Psoas muscle (tissue), 8 donors: ENCODE results near the gene FOXN3. TPM values are rescaled to one million over a fixed set of nuclear protein-coding genes. Genes with fewer than 3 reads are reported as not detected.

ENCODE experiments used
- ATAC-seq, 4 donors: fragments of 200-7000 bp; cut with Tn5 transposase; one replicate each; pipeline ENCODE4 v1.9.1; 2020; ENCODE audit warnings: moderate library complexity in 3 of 4, mild to moderate bottlenecking in 2 of 4
- DNase-seq, 2 donors: peaks; one replicate each; pipeline ENCODE4 v3.0.0-alpha.2; 2020
- H3K27ac ChIP-seq: fragments of 200-600 bp; one replicate; pipeline ENCODE4 v1.8.0; 2022
- H3K27me3 ChIP-seq, 3 donors: fragments of 200-600 bp in 1 of 3; one replicate each; pipeline versions ENCODE4 v1.6.1 to v1.8.0; 2013 to 2022; ENCODE audit warnings: low read length in 2 of 3, mild to moderate bottlenecking in 2 of 3, moderate library complexity in 1 of 3; ENCODE audit not compliant: insufficient read depth in 3 of 3
- H3K36me3 ChIP-seq, 2 donors: fragments of 200-600 bp in 1 of 2; one replicate each; pipeline versions ENCODE4 v1.6.1 to v1.8.0; 2013 to 2022; ENCODE audit warnings: low read depth in 1 of 2, mild to moderate bottlenecking in 1 of 2, moderate library complexity in 1 of 2; ENCODE audit not compliant: insufficient read depth in 1 of 2
- H3K4me1 ChIP-seq: fragments of 200-600 bp; one replicate; pipeline ENCODE4 v1.8.0; 2022
- H3K4me3 ChIP-seq: fragments of 200-600 bp; one replicate; pipeline ENCODE4 v1.8.0; 2022; ENCODE audit warnings: mild to moderate bottlenecking
- H3K9me3 ChIP-seq: fragments of 200-600 bp; one replicate; pipeline ENCODE4 v1.8.0; 2022
- CTCF ChIP-seq: fragments of 200-600 bp; IDR thresholded peaks from one replicate; pipeline ENCODE4 v1.8.0; 2022; ENCODE audit warnings: antibody characterized with exemption
- WGBS, 3 donors: extraction: QIAGEN DNeasy Blood & Tissue Kit; methylation state at CpG; one replicate each; pipeline versions ENCODE4 v1.1.6 to v1.1.7; 2013; 5-methylcytosine and 5-hydroxymethylcytosine counted together
- intact Hi-C, 2 donors: fragments of 100-400 bp; cut with DNase I; formaldehyde crosslinking; loops; one replicate each; pipeline versions ENCODE4 v1.11.0 to v1.14.2; 2022
- polyA plus RNA-seq, 3 donors: library from polyadenylated mRNA; stranded (reverse); fragments of 200-250 nt; gene quantifications; one replicate each; pipeline ENCODE4 v1.2.3, GENCODE V29; 2013
- total RNA-seq, 4 donors: library from RNA; stranded (reverse); fragmentation: NEBNext Ultra II Directional in 2 of 4; extraction: Animal tissue kit (Norgen Biotek cat#: 25700) in 2 of 4; gene quantifications; one replicate each; pipeline versions ENCODE4 v1.2.1 to v1.2.4, GENCODE V29; 2021 to 2023
- donor health status: healthy with polysubstance abuse.
- donor health status: DM: no; HTN: no; CAD: no; lungs with moderate emphysema.
- donor health status: Bipolar disorder and iron deficiency.
- donor health status: healthy.
- donor health status: DM: yes; HTN: yes; CAD: no.
- donor health status: DM: no; HTN: no; CAD: no.
- donor health status: DM: no; HTN: no; CAD: no.
- donor health status: DM: yes; HTN: yes; CAD: no.

FOXN3 gene
- total and polyA plus RNA-seq, 7 donors = 10.1 to 123 (median 73.6) TPM

- intact Hi-C loops = loop anchor here in 1 of 2 donors (5.0 kb wide), 1 partner anchor 200 kb away; no protein-coding TSS in a partner anchor
- Histone ChIP-seq H3K9me3 (no peaks in the 10 kb centered on the region), H3K4me1 (peaks cover 9% of the 10 kb centered on the region), H3K27ac (no peak overlapping the region), H3K27me3 (no peaks in the 10 kb centered on the region), H3K36me3 (no peaks in the 10 kb centered on the region), H3K4me3 (no peak overlapping the region)
- no peak for ATAC-seq
- DNase-seq = no peak
- no peak for TF ChIP-seq CTCF
- 69 to 78% (median 76%) methylated on average over 9 of the region's 9 CpGs for WGBS, 3 donors
Measured at GRCh38 chr14:89242652-89243279, 174.3 kb downstream of the FOXN3 start.

- no peak overlapping the region for H3K4me3 ChIP-seq
Measured at GRCh38 chr14:89241934-89242651, 174.9 kb downstream of the FOXN3 start.

GRCh38 chr14:89241257-89241656, 175.8 kb downstream of the FOXN3 start:
- Histone ChIP-seq H3K4me3 (no peak overlapping the region), H3K27me3 (no peaks in the 10 kb centered on the region), H3K36me3 (no peaks in the 10 kb centered on the region), H3K9me3 (no peaks in the 10 kb centered on the region), H3K4me1 (peaks cover 9% of the 10 kb centered on the region), H3K27ac (no peak overlapping the region)
- no peak for TF ChIP-seq CTCF
- 73 to 85% (median 77%) methylated on average over 4 of the region's 4 CpGs for WGBS, 3 donors
- DNase-seq = no peak
- intact Hi-C loops = loop anchor here in 1 of 2 donors (5.0 kb wide), 1 partner anchor 199 kb away; no protein-coding TSS in a partner anchor
- no peak for ATAC-seq

More at GRCh38 chr14:89241934-89242651, 174.9 kb downstream of the FOXN3 start:
- ATAC-seq (no peak), DNase-seq (no peak)
- Histone ChIP-seq H3K27ac (no peak overlapping the region), H3K4me1 (peaks cover 9% of the 10 kb centered on the region), H3K27me3 (no peaks in the 10 kb centered on the region), H3K36me3 (no peaks in the 10 kb centered on the region), H3K9me3 (no peaks in the 10 kb centered on the region)
- 67 to 80% (median 73%) methylated on average over 8 of the region's 8 CpGs for WGBS, 3 donors
- intact Hi-C loops = loop anchor here in 1 of 2 donors (5.0 kb wide), 1 partner anchor 200 kb away; no protein-coding TSS in a partner anchor
- TF ChIP-seq CTCF = no peak

GRCh38 chr14:89240414-89240813, 176.6 kb downstream of the FOXN3 start:
- no peaks in the 10 kb centered on the region for H3K27me3 ChIP-seq
- DNase-seq (no peak), ATAC-seq (no peak)
- peaks cover 9% of the 10 kb centered on the region for H3K4me1 ChIP-seq
- intact Hi-C loops = loop anchor here in 1 of 2 donors (5.0 kb wide), 1 partner anchor 198 kb away; no protein-coding TSS in a partner anchor
- WGBS, 3 donors = 53 to 73% (median 60%) methylated on average over 3 of the region's 3 CpGs
- no peak overlapping the region for H3K27ac ChIP-seq
- no peak for TF ChIP-seq CTCF
- no peak overlapping the region for H3K4me3 ChIP-seq
- no peaks in the 10 kb centered on the region for H3K9me3 ChIP-seq
- no peaks in the 10 kb centered on the region for H3K36me3 ChIP-seq
